GM13976 (cell line): Measurements from ENCODE around the gene PHACTR1.
A peak's percentile ranks its signal among the peaks of the same experiment; 100 is the strongest.

Experiments
- DNase-seq: peaks from one replicate; pipeline ENCODE4 v3.0.0; 2012; ENCODE audit warnings: low spot score
- CTCF ChIP-seq: IDR thresholded peaks from 2 replicates; pipeline ENCODE4 v1.5.1; 2012; ENCODE audit warnings: borderline replicate concordance, mild to moderate bottlenecking; ENCODE audit not compliant: insufficient read depth; ENCODE audit errors: extremely low read depth, missing control alignments, control extremely low read depth
- in situ Hi-C: fragments of 300-500 bp; cut with MboI; formaldehyde crosslinking; loops from one replicate; pipeline ENCODE4 v1.12.0; 2022; ENCODE audit warnings: low sequenced_read_pairs, mixed read lengths, inconsistent platforms; ENCODE audit not compliant: unreplicated experiment

The PHACTR1 gene

DNA sequence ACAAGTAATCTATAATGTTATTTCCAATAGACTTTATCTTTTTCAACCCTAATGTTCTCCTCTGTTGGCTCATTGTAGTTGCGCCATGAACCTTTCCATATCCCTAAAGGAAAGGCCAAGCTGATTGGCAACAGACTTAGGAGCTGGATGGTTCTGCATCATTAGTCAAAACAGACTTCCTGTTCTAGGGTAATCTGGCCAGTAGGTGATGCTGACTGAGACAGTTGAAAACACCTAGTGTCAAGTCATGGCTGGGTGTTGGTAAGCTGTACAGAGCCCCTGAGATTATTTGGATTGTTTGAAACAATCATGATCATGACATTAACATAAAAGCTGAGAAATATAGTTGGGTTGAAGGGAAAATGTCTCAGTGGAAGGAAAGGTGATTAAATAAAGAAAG, 231.4 kb downstream of the PHACTR1 start:
- DNase-seq, result no peak
- peak; percentile 11 for TF ChIP-seq CTCF
- in situ Hi-C loops, result no loop called here

DNA sequence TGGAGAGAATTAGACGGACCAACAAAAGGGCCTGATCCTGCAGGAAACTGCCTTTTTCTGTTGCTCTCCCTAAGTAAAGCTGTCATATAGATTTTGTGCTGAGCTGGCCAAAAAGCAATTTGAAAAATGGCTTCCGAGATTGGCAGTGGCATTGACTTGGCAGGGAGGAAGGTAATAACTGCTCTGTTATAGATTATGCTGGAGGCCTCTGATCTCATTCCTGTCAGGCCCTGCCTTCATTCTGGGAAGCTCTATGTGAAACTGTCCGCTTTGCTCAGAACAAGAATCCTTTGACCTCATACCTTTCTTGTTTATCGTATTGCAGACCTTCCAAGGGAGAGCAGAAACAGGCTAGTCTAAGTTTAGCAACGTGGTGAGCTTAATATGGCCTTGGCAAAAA, 234.4 kb downstream of the PHACTR1 start:
- TF ChIP-seq CTCF, result no peak
- in situ Hi-C loops, result no loop called here
- no peak for DNase-seq

DNA sequence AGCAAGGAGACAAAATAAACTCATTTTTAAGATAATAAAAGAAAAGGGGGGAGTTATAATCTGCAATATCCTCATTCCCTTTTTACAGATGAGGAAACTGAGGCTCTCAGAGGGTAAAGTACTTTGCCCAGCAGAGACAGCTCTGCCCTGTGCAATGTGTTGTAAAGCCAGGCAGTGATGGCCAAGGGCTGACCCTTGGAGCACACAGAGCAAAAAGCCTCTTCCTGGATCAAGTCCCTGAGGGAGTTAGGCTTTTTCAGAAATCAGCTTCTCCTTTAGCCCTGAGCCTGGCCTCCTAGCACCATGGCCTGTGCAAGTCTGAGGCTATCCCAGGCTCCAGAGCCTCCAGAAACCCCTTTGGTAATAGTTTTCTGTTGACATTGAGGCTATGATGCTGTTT, 234.8 kb downstream of the PHACTR1 start:
- in situ Hi-C loops, result no loop called here
- no peak for DNase-seq
- no peak for TF ChIP-seq CTCF

DNA sequence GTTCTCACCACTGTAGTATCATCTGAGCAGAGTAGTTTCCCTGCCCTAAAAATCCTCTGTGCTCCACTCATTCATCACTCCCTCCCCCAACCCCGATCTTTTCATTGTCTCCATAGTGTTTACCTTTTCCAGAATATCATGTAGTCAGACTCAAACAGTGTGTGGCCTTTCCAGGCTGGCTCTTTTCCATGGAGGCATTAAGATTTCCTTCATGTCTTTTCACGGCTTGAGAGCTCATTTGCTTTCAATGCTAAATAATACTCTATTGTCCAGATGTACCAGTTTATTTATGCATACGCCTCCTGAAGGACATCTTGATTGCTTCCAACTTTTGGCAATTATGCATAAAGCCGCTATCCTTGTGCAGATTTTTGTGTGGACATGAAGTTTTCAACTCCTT, 235.8 kb downstream of the PHACTR1 start:
- in situ Hi-C loops, result no loop called here
- DNase-seq, result no peak
- no peak for TF ChIP-seq CTCF

DNA sequence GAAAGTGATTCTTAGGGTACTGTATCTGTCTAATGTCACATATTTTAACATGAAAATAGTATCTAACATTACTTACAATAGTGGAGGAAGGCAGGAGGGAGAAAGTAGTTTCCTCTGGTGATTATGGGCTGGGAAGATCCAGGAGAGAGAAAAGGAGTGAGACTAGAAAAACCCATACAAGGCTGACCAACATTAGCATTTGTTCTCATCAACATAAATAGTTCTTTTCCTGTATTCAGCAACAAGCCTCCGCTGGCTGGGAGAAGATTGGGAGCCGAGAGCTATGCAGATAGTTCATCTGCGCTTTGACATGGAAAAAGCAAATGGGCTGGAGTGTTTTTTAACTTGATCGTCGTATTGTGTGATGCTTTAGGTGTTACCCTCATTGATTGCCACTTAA, 239.4 kb downstream of the PHACTR1 start:
- no peak for TF ChIP-seq CTCF
- in situ Hi-C loops, result no loop called here
- DNase-seq, result no peak

- no peak for TF ChIP-seq CTCF
- in situ Hi-C loops, result no loop called here
- DNase-seq, result no peak
Measured at GRCh38 chr6:12956991-12957320, 240.4 kb downstream of the PHACTR1 start.

GRCh38 chr6:12957321-12958051, 240.9 kb downstream of the PHACTR1 start:
- in situ Hi-C loops, result no loop called here
- peak; percentile 28 for DNase-seq
- no peak for TF ChIP-seq CTCF
